Endometrium (tissue), 2 donors: Measurements from ENCODE around the gene HEMK1.

Experiments used
- FAIRE-seq: peaks from 2 replicates; lab custom pipeline; 2012; peaks lifted over from hg19 to GRCh38; lab: Jason Lieb, UNC
- donor health status: control.
- donor health status: control.

The HEMK1 gene

DNA sequence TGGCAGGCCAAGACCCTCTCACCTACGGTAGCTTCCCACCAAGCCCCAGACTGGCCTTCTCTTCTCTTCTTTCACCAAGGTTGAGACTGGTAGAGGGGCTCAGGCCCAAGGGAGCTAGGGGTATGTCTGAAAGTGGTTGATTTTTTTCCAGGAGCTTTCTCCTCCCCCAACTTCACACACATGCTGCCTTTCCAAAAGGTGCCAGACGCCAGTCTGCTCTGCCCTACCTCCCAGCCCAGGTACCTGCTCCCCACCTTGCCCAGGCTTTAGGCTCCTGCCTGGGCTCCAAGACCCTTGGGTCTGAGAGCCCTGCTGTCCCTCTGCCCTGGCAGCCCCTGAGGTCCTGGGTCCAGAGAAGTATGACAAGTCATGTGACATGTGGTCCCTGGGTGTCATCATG, 76.1 kb downstream of the HEMK1 start:
- FAIRE-seq = no peak
